ENCODE results near the gene CFAP119. TPM values are rescaled to one million over a fixed set of nuclear protein-coding genes. Genes with fewer than 3 reads are reported as not detected.
"Not testable (repeated sequence)": the region's sequence is repeated elsewhere in the genome, so short reads cannot be mapped to it uniquely, and the experiment has no call there.

CFAP119 gene
- polyA plus RNA-seq (17.0 and 23.3 TPM in 2 replicates), polyA minus RNA-seq (5.4 and 5.8 TPM in 2 replicates)

DNA sequence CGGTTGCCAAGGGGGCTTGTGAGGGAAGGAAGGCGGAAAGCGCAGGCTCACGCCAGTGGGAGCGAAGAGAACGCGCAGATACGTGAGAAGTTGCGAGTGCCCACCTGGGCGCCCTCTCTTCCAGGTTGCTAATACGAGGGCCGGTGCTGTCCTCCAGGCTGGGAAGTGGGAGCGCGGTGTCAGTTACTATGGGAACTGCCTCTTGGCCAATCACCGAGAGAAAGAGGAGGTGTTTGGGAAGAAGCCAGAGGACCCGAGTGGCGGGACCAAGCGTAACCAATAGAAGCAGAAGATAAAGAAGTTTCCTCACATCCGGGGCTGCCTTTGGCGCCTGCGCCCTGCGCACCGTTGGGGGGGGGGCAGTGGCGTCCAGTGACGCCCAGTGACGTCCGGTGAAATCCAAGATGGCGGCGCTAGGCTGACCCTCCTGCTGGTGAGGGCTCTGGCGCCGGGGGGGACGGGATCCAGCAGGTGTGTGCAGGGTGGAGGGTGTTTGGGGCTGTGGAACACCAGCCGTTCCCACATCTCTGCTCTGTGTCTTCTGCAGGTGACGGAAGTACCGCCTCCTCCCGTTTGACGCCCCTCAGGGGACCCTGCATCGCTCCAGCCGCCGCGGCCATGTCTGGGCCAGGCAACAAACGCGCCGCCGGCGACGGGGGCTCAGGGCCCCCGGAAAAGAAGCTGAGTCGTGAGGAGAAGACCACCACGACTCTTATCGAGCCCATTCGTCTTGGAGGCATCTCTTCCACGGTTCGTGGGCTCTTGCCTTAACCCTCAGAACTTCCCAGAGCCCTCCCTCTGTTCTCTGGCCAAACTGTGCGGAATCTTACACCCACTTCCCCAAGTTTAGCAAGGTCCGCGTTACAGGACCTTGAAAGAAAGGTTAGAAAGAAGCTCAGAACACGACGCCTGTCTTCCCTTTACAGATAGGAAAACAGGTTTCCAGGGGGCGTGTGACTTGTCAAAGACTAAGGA lies at the start of gene CFAP119, which contains the start of gene RNF40:
Gene CFAP119, minus strand, starts transcription at position 135 of the 975 bp plus-strand sequence. CDS start 314 bp downstream, outside the sequence.
Gene RNF40, plus strand, starts transcription at position 395 of the 975 bp plus-strand sequence. Its CDS starts 224 bp downstream, at position 619.
- Histone ChIP-seq H3K4me2 (ENCODE audit: low read length) (peak within 1 kb of the TSS; percentile 78), H3K4me3 (ENCODE audit: low read length) (peak within 1 kb of the TSS; percentile 91), H3F3A (ENCODE audit: insufficient read depth, low read length, poor library complexity, severe bottlenecking) (no peaks in the 10 kb centered on the region), H3K9ac (ENCODE audit: low read length) (peak within 1 kb of the TSS; percentile 86), H3K27me3 (ENCODE audit: insufficient read depth, low read depth, low read length) (no peaks in the 10 kb centered on the region), H2AFZ (ENCODE audit: low read depth, low read length) (peak within 1 kb of the TSS; percentile 81), H3K9me3 (ENCODE audit: low read length) (no peaks in the 10 kb centered on the region), H3K79me2 (replicated peaks; ENCODE audit: insufficient read depth, low read length) (peaks cover 26% of the 10 kb centered on the region), H3K27ac (ENCODE audit: low read length) (peak within 1 kb of the TSS; percentile 81), H4K20me1 (ENCODE audit: insufficient read depth) (no peaks in the 10 kb centered on the region), H3K36me3 (ENCODE audit: insufficient read depth, low read length) (no peaks in the 10 kb centered on the region), H3K9me2 (ENCODE audit: insufficient read depth, low read length) (no peaks in the 10 kb centered on the region)
- TF ChIP-seq, protein P1, sequence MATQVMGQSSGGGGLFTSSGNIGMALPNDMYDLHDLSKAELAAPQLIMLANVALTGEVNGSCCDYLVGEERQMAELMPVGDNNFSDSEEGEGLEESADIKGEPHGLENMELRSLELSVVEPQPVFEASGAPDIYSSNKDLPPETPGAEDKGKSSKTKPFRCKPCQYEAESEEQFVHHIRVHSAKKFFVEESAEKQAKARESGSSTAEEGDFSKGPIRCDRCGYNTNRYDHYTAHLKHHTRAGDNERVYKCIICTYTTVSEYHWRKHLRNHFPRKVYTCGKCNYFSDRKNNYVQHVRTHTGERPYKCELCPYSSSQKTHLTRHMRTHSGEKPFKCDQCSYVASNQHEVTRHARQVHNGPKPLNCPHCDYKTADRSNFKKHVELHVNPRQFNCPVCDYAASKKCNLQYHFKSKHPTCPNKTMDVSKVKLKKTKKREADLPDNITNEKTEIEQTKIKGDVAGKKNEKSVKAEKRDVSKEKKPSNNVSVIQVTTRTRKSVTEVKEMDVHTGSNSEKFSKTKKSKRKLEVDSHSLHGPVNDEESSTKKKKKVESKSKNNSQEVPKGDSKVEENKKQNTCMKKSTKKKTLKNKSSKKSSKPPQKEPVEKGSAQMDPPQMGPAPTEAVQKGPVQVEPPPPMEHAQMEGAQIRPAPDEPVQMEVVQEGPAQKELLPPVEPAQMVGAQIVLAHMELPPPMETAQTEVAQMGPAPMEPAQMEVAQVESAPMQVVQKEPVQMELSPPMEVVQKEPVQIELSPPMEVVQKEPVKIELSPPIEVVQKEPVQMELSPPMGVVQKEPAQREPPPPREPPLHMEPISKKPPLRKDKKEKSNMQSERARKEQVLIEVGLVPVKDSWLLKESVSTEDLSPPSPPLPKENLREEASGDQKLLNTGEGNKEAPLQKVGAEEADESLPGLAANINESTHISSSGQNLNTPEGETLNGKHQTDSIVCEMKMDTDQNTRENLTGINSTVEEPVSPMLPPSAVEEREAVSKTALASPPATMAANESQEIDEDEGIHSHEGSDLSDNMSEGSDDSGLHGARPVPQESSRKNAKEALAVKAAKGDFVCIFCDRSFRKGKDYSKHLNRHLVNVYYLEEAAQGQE (IDR thresholded peaks at IDR 0.05; ENCODE audit: borderline replicate concordance): peak; percentile 68
- TF ChIP-seq EZH2 (IDR thresholded peaks at IDR 0.05; ENCODE audit: borderline replicate concordance, insufficient read depth, low read length, poor library complexity, severe bottlenecking) (no peak), RAD21 (conservative IDR thresholded peaks at IDR 0.05) (peak; percentile 20), SMC3 (conservative IDR thresholded peaks at IDR 0.05; ENCODE audit: poor library complexity) (no peak), TAF1 (IDR thresholded peaks at IDR 0.05; ENCODE audit: low read depth) (peak; percentile 84), MXI1 (conservative IDR thresholded peaks at IDR 0.05; ENCODE audit: poor library complexity, severe bottlenecking) (peak; percentile 92), CTCF (IDR thresholded peaks at IDR 0.05; ENCODE audit: poor library complexity, severe bottlenecking) (peak; percentile 6), POLR2AphosphoS5 (IDR thresholded peaks at IDR 0.05) (peak; percentile 96), EP300 (conservative IDR thresholded peaks at IDR 0.05; ENCODE audit: poor library complexity, severe bottlenecking) (peak; percentile 57)

DNA sequence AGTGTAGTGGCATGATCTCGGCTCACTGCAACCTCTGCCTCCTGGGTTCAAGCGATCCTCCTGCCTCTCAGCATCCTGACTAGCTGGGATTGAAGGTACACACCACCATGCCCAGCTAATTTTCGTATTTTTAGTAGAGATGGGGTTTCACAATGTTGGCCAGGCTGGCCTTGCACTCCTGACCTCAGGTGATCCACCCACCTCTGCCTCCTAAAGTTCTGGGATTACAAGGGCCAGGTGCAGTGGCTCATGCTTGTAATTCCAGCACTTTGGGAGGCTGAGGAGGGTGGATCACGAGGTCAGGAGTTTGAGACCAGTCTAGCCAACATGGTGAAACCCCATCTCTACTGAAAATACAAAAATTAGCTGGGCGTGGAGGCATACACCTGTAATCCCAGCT lies 47.8 kb upstream of the CFAP119 start:
- H3K27ac ChIP-seq (ENCODE audit: low read length); H3F3A ChIP-seq (ENCODE audit: insufficient read depth, low read length, poor library complexity, severe bottlenecking); H2AFZ ChIP-seq (ENCODE audit: low read depth, low read length); H3K79me2 ChIP-seq (replicated peaks; ENCODE audit: insufficient read depth, low read length); H3K36me3 ChIP-seq (ENCODE audit: insufficient read depth, low read length); H3K9me3 ChIP-seq (ENCODE audit: low read length); H3K4me2 ChIP-seq (ENCODE audit: low read length); H3K9me2 ChIP-seq (ENCODE audit: insufficient read depth, low read length); H4K20me1 ChIP-seq (ENCODE audit: insufficient read depth); H3K4me3 ChIP-seq (ENCODE audit: low read length); H3K9ac ChIP-seq (ENCODE audit: low read length); H3K27me3 ChIP-seq (ENCODE audit: insufficient read depth, low read depth, low read length): not testable (repeated sequence)

DNA sequence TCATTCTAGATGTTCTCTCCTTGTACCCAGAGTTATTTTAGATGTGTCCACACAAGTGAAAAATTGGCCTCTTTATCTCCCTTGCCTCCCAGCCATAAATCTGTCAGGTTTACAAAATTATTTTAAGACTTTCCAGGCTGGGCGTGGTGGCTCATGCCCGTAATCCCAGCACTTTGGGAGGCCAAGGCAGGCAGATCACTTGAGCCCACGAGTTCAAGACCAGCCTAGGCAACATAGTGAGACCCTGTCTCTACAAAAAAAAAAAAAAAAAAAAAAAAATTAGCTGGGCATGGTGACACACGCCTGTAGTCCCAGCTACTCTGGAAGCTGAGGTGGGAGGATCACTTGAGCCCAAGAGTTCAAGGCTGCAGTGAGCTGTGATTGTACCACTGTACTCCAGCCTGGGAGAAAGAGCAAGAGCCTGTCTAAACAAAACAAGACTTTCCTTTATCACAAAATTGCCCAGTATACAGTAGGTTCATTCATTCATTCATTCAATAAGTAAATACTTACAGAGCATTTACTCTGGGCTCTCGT lies 47.1 kb upstream of the CFAP119 start:
- H3K36me3 ChIP-seq (ENCODE audit: insufficient read depth, low read length); H3K4me2 ChIP-seq (ENCODE audit: low read length); H3K4me3 ChIP-seq (ENCODE audit: low read length); H3K9me3 ChIP-seq (ENCODE audit: low read length); H3F3A ChIP-seq (ENCODE audit: insufficient read depth, low read length, poor library complexity, severe bottlenecking); H3K27me3 ChIP-seq (ENCODE audit: insufficient read depth, low read depth, low read length); H4K20me1 ChIP-seq (ENCODE audit: insufficient read depth); H3K79me2 ChIP-seq (replicated peaks; ENCODE audit: insufficient read depth, low read length); H2AFZ ChIP-seq (ENCODE audit: low read depth, low read length); H3K27ac ChIP-seq (ENCODE audit: low read length); H3K9me2 ChIP-seq (ENCODE audit: insufficient read depth, low read length); H3K9ac ChIP-seq (ENCODE audit: low read length): not testable (repeated sequence)

Data from neural cell (in vitro differentiated cells).